ENCODE results near the gene SDK1. TPM values are rescaled to one million over a fixed set of nuclear protein-coding genes. Genes with fewer than 3 reads are reported as not detected.

The SDK1 gene
- total RNA-seq, 2 experiments from 2014 or later = 0.19 to 0.36 TPM

DNA sequence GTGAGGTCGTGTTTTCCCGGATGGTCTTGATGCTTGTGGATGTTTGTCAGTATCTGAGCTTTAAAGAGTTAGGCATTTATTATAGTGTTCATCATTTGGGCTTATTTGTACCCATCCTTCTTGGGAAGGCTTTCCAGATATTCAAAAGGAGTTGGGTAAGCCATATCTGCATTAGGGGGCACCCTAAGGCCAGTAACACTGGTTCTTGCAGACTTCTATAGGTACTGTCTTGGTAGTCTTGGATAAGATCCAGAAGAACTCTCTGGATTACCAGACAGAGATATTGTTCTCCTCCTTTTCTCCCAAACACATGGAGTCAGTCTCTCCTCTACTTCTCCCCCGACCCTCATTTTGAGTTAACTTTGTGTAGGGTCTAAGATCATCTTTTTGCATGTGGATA, 92.8 kb downstream of the SDK1 start:
- Histone ChIP-seq H3K9me3 (ENCODE audit: low read length) (0 out of 2 replicates have a peak, but pooled peaks cover 11% of the 10 kb centered on the region), H3K36me3 (ENCODE audit: insufficient read depth, low read length) (no peaks in the 10 kb centered on the region), H4K20me1 (ENCODE audit: insufficient read depth, low read length) (no peaks in the 10 kb centered on the region), H2AFZ (ENCODE audit: low read length) (no peak overlapping the region), H3K4me1 (ENCODE audit: insufficient read depth, low read length, poor library complexity, severe bottlenecking) (no peaks in the 10 kb centered on the region), H3K4me2 (ENCODE audit: low read length) (no peak overlapping the region), H3K9me2 (ENCODE audit: insufficient read depth, low read length) (no peaks in the 10 kb centered on the region), H3K27ac (ENCODE audit: low read depth, low read length, poor library complexity, severe bottlenecking) (no peak overlapping the region), H3K79me2 (ENCODE audit: insufficient read depth, low read depth, low read length) (no peaks in the 10 kb centered on the region), H3K4me3 (ENCODE audit: low read depth, low read length, poor library complexity, severe bottlenecking) (no peak overlapping the region)
- intact Hi-C loops (cut with micrococcal nuclease; ENCODE audit: unreplicated experiment) = no loop called here
- CTCF ChIA-PET (ENCODE audit: unreplicated experiment) = no interaction called here
- POLR2A ChIA-PET = interaction anchor here (0.6 kb wide), 3 partner anchors 33 to 1332 kb away, joined by 3 to 4 read pairs (median 3); no protein-coding TSS in a partner anchor
- TF ChIP-seq, protein P1, sequence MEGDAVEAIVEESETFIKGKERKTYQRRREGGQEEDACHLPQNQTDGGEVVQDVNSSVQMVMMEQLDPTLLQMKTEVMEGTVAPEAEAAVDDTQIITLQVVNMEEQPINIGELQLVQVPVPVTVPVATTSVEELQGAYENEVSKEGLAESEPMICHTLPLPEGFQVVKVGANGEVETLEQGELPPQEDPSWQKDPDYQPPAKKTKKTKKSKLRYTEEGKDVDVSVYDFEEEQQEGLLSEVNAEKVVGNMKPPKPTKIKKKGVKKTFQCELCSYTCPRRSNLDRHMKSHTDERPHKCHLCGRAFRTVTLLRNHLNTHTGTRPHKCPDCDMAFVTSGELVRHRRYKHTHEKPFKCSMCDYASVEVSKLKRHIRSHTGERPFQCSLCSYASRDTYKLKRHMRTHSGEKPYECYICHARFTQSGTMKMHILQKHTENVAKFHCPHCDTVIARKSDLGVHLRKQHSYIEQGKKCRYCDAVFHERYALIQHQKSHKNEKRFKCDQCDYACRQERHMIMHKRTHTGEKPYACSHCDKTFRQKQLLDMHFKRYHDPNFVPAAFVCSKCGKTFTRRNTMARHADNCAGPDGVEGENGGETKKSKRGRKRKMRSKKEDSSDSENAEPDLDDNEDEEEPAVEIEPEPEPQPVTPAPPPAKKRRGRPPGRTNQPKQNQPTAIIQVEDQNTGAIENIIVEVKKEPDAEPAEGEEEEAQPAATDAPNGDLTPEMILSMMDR (conservative IDR thresholded peaks at IDR 0.05; ENCODE audit: low read length) = no peak
- no peak for TF ChIP-seq EZH2phosphoT487 (IDR thresholded peaks at IDR 0.05; ENCODE audit: borderline replicate concordance, low read depth, low read length)
- no TSS peak for BruUV-seq (replicated peaks)
- no peak for DNase-seq (ENCODE audit: low spot score)

DNA sequence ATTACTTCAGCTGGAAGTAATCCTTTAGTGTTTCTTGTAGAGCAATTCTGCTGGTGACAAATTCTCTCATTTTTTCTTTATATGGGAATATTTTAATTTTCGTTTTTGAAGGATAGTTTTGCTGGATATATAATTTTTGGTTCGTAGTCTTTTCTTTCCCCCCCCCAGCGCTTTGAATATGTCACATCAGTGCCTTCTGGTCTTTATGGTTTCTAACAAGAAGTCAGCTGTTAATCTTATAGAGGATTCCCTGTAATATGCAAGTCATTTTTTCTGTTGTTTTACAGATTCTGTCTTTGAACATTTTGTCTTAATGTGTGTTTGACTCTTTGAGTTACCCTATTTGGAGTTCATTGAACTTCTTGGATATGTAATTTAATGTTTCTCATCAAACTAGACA, 96.3 kb downstream of the SDK1 start:
- intact Hi-C loops (cut with micrococcal nuclease; ENCODE audit: unreplicated experiment) = no loop called here
- ChIA-PET POLR2A (interaction anchor here (0.7 kb wide), 1 partner anchor 140 kb away, joined by 3 read pairs; no protein-coding TSS in a partner anchor), CTCF (ENCODE audit: unreplicated experiment) (no interaction called here)
- DNase-seq (ENCODE audit: low spot score) = no peak
- H3K9me3 ChIP-seq (ENCODE audit: low read length) = 0 out of 2 replicates have a peak, but pooled peaks cover 11% of the 10 kb centered on the region
- no peaks in the 10 kb centered on the region for H4K20me1 ChIP-seq (ENCODE audit: insufficient read depth, low read length)
- H3K79me2 ChIP-seq (ENCODE audit: insufficient read depth, low read depth, low read length) = no peaks in the 10 kb centered on the region
- H3K36me3 ChIP-seq (ENCODE audit: insufficient read depth, low read length) = no peaks in the 10 kb centered on the region
- H3K27ac ChIP-seq (ENCODE audit: low read depth, low read length, poor library complexity, severe bottlenecking) = no peak overlapping the region
- BruUV-seq (replicated peaks) = no TSS peak
- no peak overlapping the region for H3K4me2 ChIP-seq (ENCODE audit: low read length)
- no peaks in the 10 kb centered on the region for H3K9me2 ChIP-seq (ENCODE audit: insufficient read depth, low read length)
- H3K4me3 ChIP-seq (ENCODE audit: low read depth, low read length, poor library complexity, severe bottlenecking) = no peak overlapping the region
- TF ChIP-seq, protein P1 (conservative IDR thresholded peaks at IDR 0.05; ENCODE audit: low read length) = no peak
- TF ChIP-seq EZH2phosphoT487 (IDR thresholded peaks at IDR 0.05; ENCODE audit: borderline replicate concordance, low read depth, low read length) = no peak
- no peaks in the 10 kb centered on the region for H3K4me1 ChIP-seq (ENCODE audit: insufficient read depth, low read length, poor library complexity, severe bottlenecking)
- H2AFZ ChIP-seq (ENCODE audit: low read length) = no peak overlapping the region

DNA sequence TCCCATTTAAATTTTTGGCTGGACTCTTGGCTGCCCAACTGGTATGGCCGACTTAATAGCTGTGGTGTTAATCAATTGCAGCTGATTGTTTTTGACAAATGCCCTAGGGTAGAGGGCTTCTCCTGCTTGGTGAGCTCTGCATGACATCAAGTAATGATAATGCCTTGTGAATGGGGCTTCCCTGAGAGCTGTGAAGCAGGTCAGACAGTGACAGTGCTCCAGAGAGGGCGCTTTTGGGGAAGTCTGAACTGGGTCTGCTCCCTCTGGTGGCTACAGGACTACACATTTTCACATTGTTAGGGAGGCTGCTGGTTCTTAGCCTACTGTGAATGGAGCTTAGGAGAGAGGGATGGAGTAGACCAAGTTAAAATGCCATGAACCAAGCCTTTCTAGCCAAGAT, 98.8 kb downstream of the SDK1 start:
- Histone ChIP-seq H3K9me3 (ENCODE audit: low read length) (0 out of 2 replicates have a peak, but pooled peaks cover 11% of the 10 kb centered on the region), H3K9me2 (ENCODE audit: insufficient read depth, low read length) (no peaks in the 10 kb centered on the region), H3K36me3 (ENCODE audit: insufficient read depth, low read length) (no peaks in the 10 kb centered on the region), H2AFZ (ENCODE audit: low read length) (no peak overlapping the region), H3K27ac (ENCODE audit: low read depth, low read length, poor library complexity, severe bottlenecking) (no peak overlapping the region), H3K4me3 (ENCODE audit: low read depth, low read length, poor library complexity, severe bottlenecking) (no peak overlapping the region), H3K79me2 (ENCODE audit: insufficient read depth, low read depth, low read length) (no peaks in the 10 kb centered on the region), H4K20me1 (ENCODE audit: insufficient read depth, low read length) (no peaks in the 10 kb centered on the region), H3K4me2 (ENCODE audit: low read length) (no peak overlapping the region), H3K4me1 (ENCODE audit: insufficient read depth, low read length, poor library complexity, severe bottlenecking) (no peaks in the 10 kb centered on the region)
- POLR2A ChIA-PET = interaction anchor here (0.6 kb wide), 2 partner anchors 114 to 273 kb away, joined by 3 read pairs; no protein-coding TSS in a partner anchor
- CTCF ChIA-PET (ENCODE audit: unreplicated experiment) = no interaction called here
- no TSS peak for BruUV-seq (replicated peaks)
- TF ChIP-seq, protein P1 (conservative IDR thresholded peaks at IDR 0.05; ENCODE audit: low read length) = peak; percentile 66
- no peak for TF ChIP-seq EZH2phosphoT487 (IDR thresholded peaks at IDR 0.05; ENCODE audit: borderline replicate concordance, low read depth, low read length)
- peak; percentile 35 for DNase-seq (ENCODE audit: low spot score)
- intact Hi-C loops (cut with micrococcal nuclease; ENCODE audit: unreplicated experiment) = no loop called here

Data from OCI-LY7 (cell line).